Upper lobe of right lung (tissue), 1 donor: ENCODE measurements around the gene EPOP. TPM values are rescaled to one million over a fixed set of nuclear protein-coding genes. Genes with fewer than 3 reads are reported as not detected.
"Not testable (repeated sequence)": the region's sequence is repeated elsewhere in the genome, so short reads cannot be mapped to it uniquely, and the experiment has no call there.

Experiments
- ATAC-seq: fragments of 200-7000 bp; cut with Tn5 transposase; one replicate; pipeline ENCODE4 v1.9.1; 2020; ENCODE audit warnings: mild to moderate bottlenecking, moderate library complexity
- DNase-seq: peaks from one replicate; pipeline ENCODE4 v3.0.0-alpha.2; 2020
- H3K27ac ChIP-seq: fragments of 200-600 bp; one replicate; pipeline ENCODE4 v1.8.0; 2022
- H3K27me3 ChIP-seq: fragments of 200-600 bp; one replicate; pipeline ENCODE4 v1.8.0; 2022; ENCODE audit warnings: mild to moderate bottlenecking
- H3K36me3 ChIP-seq: fragments of 200-600 bp; one replicate; pipeline ENCODE4 v1.8.0; 2022
- H3K4me1 ChIP-seq: fragments of 200-600 bp; one replicate; pipeline ENCODE4 v1.8.0; 2022
- H3K4me3 ChIP-seq: fragments of 200-600 bp; one replicate; pipeline ENCODE4 v1.8.0; 2022; ENCODE audit warnings: mild to moderate bottlenecking
- H3K9me3 ChIP-seq: fragments of 200-600 bp; one replicate; pipeline ENCODE4 v1.8.0; 2022
- intact Hi-C: fragments of 100-400 bp; cut with DNase I; formaldehyde crosslinking; loops from one replicate; pipeline ENCODE4 v1.11.0; 2022
- total RNA-seq: library from RNA; stranded (reverse); fragmentation: NEBNext Ultra II Directional; extraction: Animal tissue kit (Norgen Biotek cat#: 25700); gene quantifications from one replicate; pipeline ENCODE4 v1.2.1, GENCODE V29; 2021
- TF ChIP-seq, protein P1 (sequence below): fragments of 200-600 bp; IDR thresholded peaks from one replicate; pipeline ENCODE4 v1.8.0; 2022; ENCODE audit warnings: antibody characterized with exemption
- donor health status: DM: no; HTN: yes; CAD: no; lungs with severe emphysema.

The EPOP gene
- total RNA-seq, 1 donor from 2014 or later, result 2.1 TPM

DNA sequence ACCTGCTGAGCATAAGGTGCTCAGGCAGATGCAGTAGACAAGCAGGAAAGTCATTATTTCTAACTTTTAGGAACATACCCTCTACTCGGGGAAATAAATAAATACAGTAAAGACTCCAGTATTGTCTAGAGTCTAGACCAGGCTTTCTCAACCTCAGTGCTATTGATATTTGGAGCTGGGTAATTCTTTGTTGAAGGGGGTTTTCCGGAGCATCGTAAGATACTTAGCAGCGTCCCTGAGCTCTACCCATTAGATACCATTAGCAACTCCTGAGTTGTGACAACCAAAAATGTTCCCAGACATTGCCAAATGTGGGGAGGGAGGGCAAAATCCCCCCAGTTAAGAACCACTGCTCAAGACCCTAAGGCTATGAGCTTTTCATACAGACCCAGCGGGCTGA, 21.1 kb downstream of the EPOP start:
- ATAC-seq, result no peak
- intact Hi-C loops, result no loop called here

GRCh38 chr17:38653230-38653629, 21.5 kb downstream of the EPOP start:
- H3K4me3 ChIP-seq, result no peak overlapping the region
- ATAC-seq, result no peak
- TF ChIP-seq, protein P1, sequence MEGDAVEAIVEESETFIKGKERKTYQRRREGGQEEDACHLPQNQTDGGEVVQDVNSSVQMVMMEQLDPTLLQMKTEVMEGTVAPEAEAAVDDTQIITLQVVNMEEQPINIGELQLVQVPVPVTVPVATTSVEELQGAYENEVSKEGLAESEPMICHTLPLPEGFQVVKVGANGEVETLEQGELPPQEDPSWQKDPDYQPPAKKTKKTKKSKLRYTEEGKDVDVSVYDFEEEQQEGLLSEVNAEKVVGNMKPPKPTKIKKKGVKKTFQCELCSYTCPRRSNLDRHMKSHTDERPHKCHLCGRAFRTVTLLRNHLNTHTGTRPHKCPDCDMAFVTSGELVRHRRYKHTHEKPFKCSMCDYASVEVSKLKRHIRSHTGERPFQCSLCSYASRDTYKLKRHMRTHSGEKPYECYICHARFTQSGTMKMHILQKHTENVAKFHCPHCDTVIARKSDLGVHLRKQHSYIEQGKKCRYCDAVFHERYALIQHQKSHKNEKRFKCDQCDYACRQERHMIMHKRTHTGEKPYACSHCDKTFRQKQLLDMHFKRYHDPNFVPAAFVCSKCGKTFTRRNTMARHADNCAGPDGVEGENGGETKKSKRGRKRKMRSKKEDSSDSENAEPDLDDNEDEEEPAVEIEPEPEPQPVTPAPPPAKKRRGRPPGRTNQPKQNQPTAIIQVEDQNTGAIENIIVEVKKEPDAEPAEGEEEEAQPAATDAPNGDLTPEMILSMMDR, result no peak
- DNase-seq, result no peak
- H3K36me3 ChIP-seq, result no peaks in the 10 kb centered on the region
- H3K27ac ChIP-seq, result no peak overlapping the region
- H3K27me3 ChIP-seq, result peaks cover 27% of the 10 kb centered on the region
- no peaks in the 10 kb centered on the region for H3K9me3 ChIP-seq
- intact Hi-C loops, result no loop called here
- H3K4me1 ChIP-seq, result no peaks in the 10 kb centered on the region

More for the DNA sequence above, 21.1 kb downstream of the EPOP start:
- no peak for DNase-seq
- H3K4me3 ChIP-seq, result no peak overlapping the region
- no peaks in the 10 kb centered on the region for H3K4me1 ChIP-seq
- H3K27ac ChIP-seq, result no peak overlapping the region
- peaks cover 27% of the 10 kb centered on the region for H3K27me3 ChIP-seq
- TF ChIP-seq, protein P1, result no peak
- no peaks in the 10 kb centered on the region for H3K9me3 ChIP-seq
- H3K36me3 ChIP-seq, result no peaks in the 10 kb centered on the region

GRCh38 chr17:38650653-38651173, 24.0 kb downstream of the EPOP start:
- ATAC-seq, H3K9me3 ChIP-seq: not testable (repeated sequence)

DNA sequence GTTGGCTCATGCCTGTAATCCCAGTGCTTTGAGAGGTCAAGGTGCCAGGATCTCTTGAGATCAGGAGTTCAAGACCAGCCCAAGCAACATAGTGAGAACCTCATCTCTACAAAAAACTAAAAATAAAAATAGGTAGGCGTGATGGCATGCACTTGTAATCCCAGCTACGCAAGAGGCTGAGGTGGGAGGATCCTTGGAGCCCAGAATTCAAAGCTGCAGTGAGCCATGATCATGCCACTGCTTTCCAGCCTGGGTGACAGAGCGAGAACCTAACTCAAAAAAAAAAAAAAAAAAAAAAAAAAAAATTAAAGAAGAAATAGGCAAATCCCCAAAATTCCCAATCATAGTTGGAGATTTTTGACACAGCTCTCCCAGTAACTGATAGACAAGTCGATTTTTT, 36.8 kb downstream of the EPOP start:
- intact Hi-C loops, result no loop called here
- H3K9me3 ChIP-seq, result no peaks in the 10 kb centered on the region
- no peaks in the 10 kb centered on the region for H3K4me1 ChIP-seq
- TF ChIP-seq, protein P1, result no peak
- no peaks in the 10 kb centered on the region for H3K36me3 ChIP-seq
- H3K27ac ChIP-seq, result no peak overlapping the region
- no peak for DNase-seq
- no peak for ATAC-seq
- H3K27me3 ChIP-seq, result peaks cover 10% of the 10 kb centered on the region
- no peak overlapping the region for H3K4me3 ChIP-seq

More at GRCh38 chr17:38650653-38651173, 24.0 kb downstream of the EPOP start:
- intact Hi-C loops, H3K4me3 ChIP-seq, H3K27ac ChIP-seq, H3K36me3 ChIP-seq, H3K4me1 ChIP-seq: not testable (repeated sequence)
- H3K27me3 ChIP-seq, result peaks cover 23% of the 10 kb centered on the region
- peak; percentile 32 for DNase-seq

GRCh38 chr17:38636054-38636453, 38.7 kb downstream of the EPOP start:
- Histone ChIP-seq H3K36me3 (no peaks in the 10 kb centered on the region), H3K9me3 (no peaks in the 10 kb centered on the region), H3K4me1 (no peaks in the 10 kb centered on the region), H3K4me3 (no peak overlapping the region), H3K27ac (no peak overlapping the region), H3K27me3 (peaks cover 10% of the 10 kb centered on the region)
- ATAC-seq, result peak; percentile 47
- peak; percentile 50 for DNase-seq
- intact Hi-C loops, result no loop called here
- TF ChIP-seq, protein P1, result no peak

DNA sequence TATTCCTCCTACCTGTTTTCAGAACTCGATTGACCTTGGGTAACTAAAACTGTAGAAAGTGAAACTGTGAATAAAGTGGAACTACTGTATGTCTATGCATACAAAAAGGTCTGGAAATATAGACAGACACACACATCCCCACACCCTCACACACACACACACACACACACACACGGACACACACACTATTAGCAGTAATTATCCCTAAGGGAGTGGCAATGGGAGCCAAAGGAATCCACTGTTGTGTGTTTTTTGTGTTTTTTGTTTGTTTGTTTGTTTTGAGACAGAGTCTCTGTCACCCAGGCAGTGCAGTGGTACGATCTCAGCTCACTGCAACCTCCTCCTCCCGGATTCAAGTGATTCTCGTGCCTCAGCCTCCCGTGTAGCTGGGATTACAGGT, 42.4 kb downstream of the EPOP start:
- no peaks in the 10 kb centered on the region for H3K9me3 ChIP-seq
- no peak overlapping the region for H3K4me3 ChIP-seq
- H3K36me3 ChIP-seq, result no peaks in the 10 kb centered on the region
- intact Hi-C loops, result no loop called here
- peaks cover 4% of the 10 kb centered on the region for H3K27me3 ChIP-seq
- no peaks in the 10 kb centered on the region for H3K4me1 ChIP-seq
- DNase-seq (peak; percentile 10), ATAC-seq (no peak)
- TF ChIP-seq, protein P1, result no peak
- H3K27ac ChIP-seq, result no peak overlapping the region
